Gastrocnemius medialis (tissue), 4 donors: ENCODE measurements around the gene CMIP.

ENCODE experiments used
- CTCF ChIP-seq, 5 experiments: fragments of 450-650 bp in 3 of 5; fragments of 200-600 bp in 2 of 5; sonication (generic) in 2 of 5; IDR thresholded peaks in 4 of 5; conservative IDR thresholded peaks in 1 of 5; 1 replicate in 4 of 5; 2 replicates in 1 of 5; pipeline ENCODE4 v1.5.1; 2016 to 2019; ENCODE audit warnings: antibody characterized with exemption in 5 of 5, mild to moderate bottlenecking in 3 of 5, moderate library complexity in 3 of 5
- POLR2A ChIP-seq, 2 donors: fragments of 450-650 bp; IDR thresholded peaks; one replicate each; pipeline ENCODE4 v1.6.1; 2017; ENCODE audit warnings: antibody characterized with exemption in 2 of 2, mild to moderate bottlenecking in 2 of 2, moderate library complexity in 2 of 2

DNA sequence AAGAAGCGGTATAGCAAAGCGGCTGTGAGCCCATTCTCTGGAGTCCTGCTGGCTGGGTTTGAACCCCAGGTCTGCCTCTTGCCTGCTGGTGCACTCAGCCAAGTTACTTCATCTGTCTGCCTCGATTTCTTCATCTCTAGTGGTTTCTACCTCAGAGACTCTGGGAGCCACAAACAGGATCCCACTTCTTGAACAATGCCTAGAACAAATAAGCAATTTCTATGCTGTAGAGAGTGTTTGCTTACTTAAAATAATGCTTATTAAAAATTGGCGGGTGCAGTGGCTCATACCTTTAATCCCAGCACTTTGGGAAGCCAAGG lies 75.5 kb downstream of the CMIP start:
- TF ChIP-seq CTCF (IDR thresholded peaks at IDR 0.05 in 4 of 5, conservative IDR thresholded peaks at IDR 0.05 in 1 of 5) (no peak), POLR2A (IDR thresholded peaks at IDR 0.05) (no peak)
